DOHH2 (cell line): ENCODE data around the gene GALNT17.

Source experiments
- CTCF ChIP-seq: fragments of 200-600 bp; sonication (generic); IDR thresholded peaks from one replicate; pipeline ENCODE4 v1.5.1; 2014; ENCODE audit warnings: antibody characterized with exemption, mild to moderate bottlenecking, low read depth, low read length; ENCODE audit not compliant: poor library complexity, severe bottlenecking
- EZH2phosphoT487 ChIP-seq: fragments of 200-600 bp; sonication (generic); IDR thresholded peaks from 2 replicates; pipeline ENCODE4 v1.6.1; 2017; ENCODE audit warnings: borderline replicate concordance, mild to moderate bottlenecking, antibody characterized with exemption, low read length, moderate library complexity, mixed read lengths

- TF ChIP-seq CTCF: no peak
- TF ChIP-seq EZH2phosphoT487: no peak
Observed at GRCh38 chr7:71171476-71171875, 39.5 kb downstream of the GALNT17 start.
